H9 (cell line): ENCODE results near the gene CEP131. TPM values are rescaled to one million over a fixed set of nuclear protein-coding genes. Genes with fewer than 3 reads are reported as not detected.

Source experiments
- DNase-seq: peaks from one replicate; pipeline ENCODE4 v3.0.0-alpha.2; 2017
- H2AFZ ChIP-seq: one replicate; pipeline ENCODE4 v1.6.1; 2013; ENCODE audit warnings: mild to moderate bottlenecking, low read length, control low read depth, moderate library complexity
- H2AK5ac ChIP-seq: 2 replicates; pipeline ENCODE4 v1.6.1; 2013; ENCODE audit warnings: low read length, control low read depth, mixed read lengths; ENCODE audit not compliant: insufficient read length
- H2BK120ac ChIP-seq: one replicate; pipeline ENCODE4 v1.6.1; 2013; ENCODE audit warnings: low read depth, mild to moderate bottlenecking, low read length, control low read depth, inconsistent platforms; ENCODE audit not compliant: poor library complexity, severe bottlenecking
- H2BK12ac ChIP-seq: 2 replicates; pipeline ENCODE4 v1.6.1; 2013; ENCODE audit warnings: low read length, control low read depth, mixed read lengths, low read depth; ENCODE audit not compliant: insufficient read length
- H2BK15ac ChIP-seq: 2 replicates; pipeline ENCODE4 v1.6.1; 2013; ENCODE audit warnings: low read depth, low read length, control low read depth
- H2BK20ac ChIP-seq: one replicate; pipeline ENCODE4 v1.6.1; 2013; ENCODE audit warnings: low read depth, mild to moderate bottlenecking, low read length, control low read depth, inconsistent platforms; ENCODE audit not compliant: poor library complexity, severe bottlenecking
- H2BK5ac ChIP-seq: 2 replicates; pipeline ENCODE4 v1.6.1; 2013; ENCODE audit warnings: low read length, control low read depth, mixed read lengths; ENCODE audit not compliant: insufficient read length
- H3K14ac ChIP-seq: 2 replicates; pipeline ENCODE4 v1.6.1; 2013; ENCODE audit warnings: low read length, control low read depth; ENCODE audit not compliant: insufficient read depth
- H3K18ac ChIP-seq: 2 replicates; pipeline ENCODE4 v1.6.1; 2013; ENCODE audit warnings: low read depth, mild to moderate bottlenecking, mixed read lengths, low read length, control low read depth; ENCODE audit not compliant: insufficient read length
- H3K23ac ChIP-seq: 2 replicates; pipeline ENCODE4 v1.6.1; 2013; ENCODE audit warnings: low read length, control low read depth, mixed read lengths, low read depth; ENCODE audit not compliant: insufficient read length
- H3K23me2 ChIP-seq: 2 replicates; pipeline ENCODE4 v1.6.1; 2013; ENCODE audit warnings: low read depth, mild to moderate bottlenecking, mixed read lengths, low read length, control low read depth; ENCODE audit not compliant: insufficient read length, poor library complexity, severe bottlenecking
- H3K27ac ChIP-seq: 2 replicates; pipeline ENCODE4 v1.5.1; 2013; ENCODE audit warnings: low read length, control low read depth, mixed read lengths, low read depth; ENCODE audit not compliant: insufficient read length
- H3K27me3 ChIP-seq: 2 replicates; pipeline ENCODE4 v1.6.1; 2013; ENCODE audit warnings: low read length, control low read depth, inconsistent platforms; ENCODE audit not compliant: insufficient read depth
- H3K4ac ChIP-seq: 2 replicates; pipeline ENCODE4 v1.6.1; 2013; ENCODE audit warnings: low read depth, mild to moderate bottlenecking, control low read depth, inconsistent platforms, low read length, moderate library complexity
- H3K4me1 ChIP-seq: 2 replicates; pipeline ENCODE4 v1.6.1; 2013; ENCODE audit warnings: low read length, control low read depth, inconsistent platforms; ENCODE audit not compliant: insufficient read depth
- H3K4me2 ChIP-seq: 2 replicates; pipeline ENCODE4 v1.6.1; 2013; ENCODE audit warnings: low read length, control low read depth, mixed read lengths; ENCODE audit not compliant: insufficient read length, insufficient read depth
- H3K56ac ChIP-seq: 2 replicates; pipeline ENCODE4 v1.6.1; 2013; ENCODE audit warnings: low read depth, mild to moderate bottlenecking, mixed read lengths, low read length, control low read depth; ENCODE audit not compliant: insufficient read length
- H3K79me1 ChIP-seq: 2 replicates; pipeline ENCODE4 v1.6.1; 2013; ENCODE audit warnings: low read depth, mild to moderate bottlenecking, moderate library complexity, low read length, control low read depth, inconsistent platforms; ENCODE audit not compliant: insufficient read depth, poor library complexity, severe bottlenecking
- H3K79me2 ChIP-seq: 2 replicates; pipeline ENCODE4 v1.6.1; 2013; ENCODE audit warnings: low read length, control low read depth, inconsistent platforms; ENCODE audit not compliant: insufficient read depth
- H3K9ac ChIP-seq: 2 replicates; pipeline ENCODE4 v1.6.1; 2013; ENCODE audit warnings: low read length, control low read depth, mixed read lengths; ENCODE audit not compliant: insufficient read length; ENCODE audit errors: extremely low read depth
- H3K9me3 ChIP-seq: one replicate; pipeline ENCODE4 v1.6.1; 2013; ENCODE audit warnings: low read depth, low read length, inconsistent platforms; ENCODE audit not compliant: control insufficient read depth
- H3T11ph ChIP-seq: one replicate; pipeline ENCODE4 v1.6.1; 2013; ENCODE audit warnings: mild to moderate bottlenecking, low read length, control low read depth, inconsistent platforms
- H4K20me1 ChIP-seq: one replicate; pipeline ENCODE4 v1.6.1; 2013; ENCODE audit not compliant: control insufficient read depth, insufficient read length, insufficient read depth
- H4K5ac ChIP-seq: 2 replicates; pipeline ENCODE4 v1.6.1; 2013; ENCODE audit warnings: low read depth, mild to moderate bottlenecking, mixed read lengths, low read length, control low read depth; ENCODE audit not compliant: insufficient read length
- H4K8ac ChIP-seq: replicated peaks from 2 replicates; pipeline ENCODE4 v1.6.1; 2013; ENCODE audit warnings: low read length, control low read depth, mixed read lengths, low read depth; ENCODE audit not compliant: insufficient read length
- H4K91ac ChIP-seq: 2 replicates; pipeline ENCODE4 v1.6.1; 2013; ENCODE audit warnings: low read depth, mild to moderate bottlenecking, moderate library complexity, mixed read lengths, low read length, control low read depth; ENCODE audit not compliant: insufficient read length
- H3K27ac Mint-ChIP-seq, 3 experiments: 2 replicates in 2 of 3; 3 replicates in 1 of 3; pipeline ENCODE4 v1.8.0; 2020 to 2021; ENCODE audit warnings: mixed read lengths in 3 of 3, mild to moderate bottlenecking in 1 of 3, moderate library complexity in 1 of 3
- H3K27me3 Mint-ChIP-seq: 2 replicates; pipeline ENCODE4 v1.8.0; 2021; ENCODE audit warnings: low read depth, mild to moderate bottlenecking, moderate library complexity, mixed read lengths
- H3K36me3 Mint-ChIP-seq, 3 experiments: 2 replicates in 2 of 3; 3 replicates in 1 of 3; pipeline ENCODE4 v1.8.0; 2020 to 2021; ENCODE audit warnings: low read depth in 3 of 3, mixed read lengths in 3 of 3; ENCODE audit not compliant: insufficient read depth in 1 of 3
- H3K4me1 Mint-ChIP-seq, 2 experiments: 2 replicates each; pipeline ENCODE4 v1.8.0; 2020; ENCODE audit warnings: mixed read lengths in 2 of 2
- H3K4me3 Mint-ChIP-seq, 2 experiments: 2 replicates in 1 of 2; 3 replicates in 1 of 2; pipeline ENCODE4 v1.8.0; 2020 to 2021; ENCODE audit warnings: mild to moderate bottlenecking in 2 of 2, mixed read lengths in 2 of 2, moderate library complexity in 1 of 2
- H3K9me3 Mint-ChIP-seq, 2 experiments: 2 replicates in 1 of 2; 3 replicates in 1 of 2; pipeline ENCODE4 v1.8.0; 2020; ENCODE audit warnings: mild to moderate bottlenecking in 2 of 2, mixed read lengths in 2 of 2, moderate library complexity in 1 of 2
- WGBS: extraction: QIAGEN DNeasy Blood & Tissue Kit; methylation state at CpG from one replicate; pipeline ENCODE4 v1.1.7; 2013; ENCODE audit warnings: missing lambda C conversion rate, low lambda C conversion rate, mixed read lengths; ENCODE audit not compliant: insufficient read length; ENCODE audit errors: extremely low coverage; 5-methylcytosine and 5-hydroxymethylcytosine counted together
- total RNA-seq: library from RNA; stranded (reverse); gene quantifications from 2 replicates; pipeline ENCODE4 v1.2.1, GENCODE V29; 2021
- TF ChIP-seq, protein P1 (sequence below): fragments of 200-600 bp; sonication (generic); conservative IDR thresholded peaks from 3 replicates; pipeline ENCODE4 v1.8.0; 2021; ENCODE audit warnings: antibody characterized with exemption, mild to moderate bottlenecking

CEP131 gene
- total RNA-seq, 1 experiment from 2014 or later: 16.3 TPM

DNA sequence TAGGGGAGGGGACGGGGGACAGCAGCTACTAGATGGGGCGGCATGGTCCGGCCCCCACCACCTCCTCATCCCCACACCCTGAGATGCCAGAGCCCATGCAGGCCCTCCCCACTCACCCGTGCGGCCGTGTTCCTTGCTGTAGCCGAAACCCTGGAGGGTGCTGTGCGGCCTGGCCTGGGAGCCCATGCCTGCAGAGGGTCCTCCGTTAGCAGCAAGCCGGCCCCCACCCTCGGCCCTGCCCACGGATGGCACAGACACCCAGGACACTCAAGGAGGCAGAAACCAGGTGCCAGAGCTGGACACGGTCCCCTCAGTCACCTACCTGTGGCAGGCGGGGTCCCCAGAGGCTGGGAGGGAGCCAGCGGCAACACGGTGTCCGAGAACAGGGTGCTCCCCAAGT is 10.6 kb upstream of the CEP131 start:
- H3K4me1 Mint-ChIP-seq: peaks cover 6 to 7% of the 10 kb centered on the region in 2 experiments

More for the DNA sequence above, 10.6 kb upstream of the CEP131 start:
- Histone ChIP-seq H3K4me2 (no peak overlapping the region), H2BK120ac (no peak overlapping the region), H2BK20ac (no peak overlapping the region), H4K8ac (no peak overlapping the region), H2AK5ac (no peak overlapping the region), H3K23me2 (peaks cover 3% of the 10 kb centered on the region), H3T11ph (no peak overlapping the region), H4K5ac (no peak overlapping the region), H3K27ac (no peak overlapping the region), H3K9ac (no peak overlapping the region), H2BK15ac (no peak overlapping the region), H3K9me3 (no peaks in the 10 kb centered on the region), H3K4ac (no peak overlapping the region), H2BK5ac (no peak overlapping the region), H3K56ac (no peak overlapping the region), H3K14ac (no peak overlapping the region), H4K20me1 (peaks cover 1% of the 10 kb centered on the region), H2AFZ (no peak overlapping the region), H3K79me1 (no peaks in the 10 kb centered on the region), H2BK12ac (no peak overlapping the region), H3K27me3 (no peaks in the 10 kb centered on the region), H3K79me2 (peaks cover 4% of the 10 kb centered on the region), H4K91ac (no peak overlapping the region), H3K4me1 (no peaks in the 10 kb centered on the region), H3K23ac (no peak overlapping the region), H3K18ac (no peak overlapping the region)
- WGBS: no CpG with 5 or more reads among the region's 17 CpGs
- H3K9me3 Mint-ChIP-seq: no peaks in the 10 kb centered on the region; a peak in 1 of 5 replicates
- H3K27ac Mint-ChIP-seq: no peak overlapping the region
- H3K4me3 Mint-ChIP-seq: no peak overlapping the region
- peaks cover 11 to 16% (median 14%) of the 10 kb centered on the region in 3 experiments for H3K36me3 Mint-ChIP-seq
- TF ChIP-seq, protein P1, sequence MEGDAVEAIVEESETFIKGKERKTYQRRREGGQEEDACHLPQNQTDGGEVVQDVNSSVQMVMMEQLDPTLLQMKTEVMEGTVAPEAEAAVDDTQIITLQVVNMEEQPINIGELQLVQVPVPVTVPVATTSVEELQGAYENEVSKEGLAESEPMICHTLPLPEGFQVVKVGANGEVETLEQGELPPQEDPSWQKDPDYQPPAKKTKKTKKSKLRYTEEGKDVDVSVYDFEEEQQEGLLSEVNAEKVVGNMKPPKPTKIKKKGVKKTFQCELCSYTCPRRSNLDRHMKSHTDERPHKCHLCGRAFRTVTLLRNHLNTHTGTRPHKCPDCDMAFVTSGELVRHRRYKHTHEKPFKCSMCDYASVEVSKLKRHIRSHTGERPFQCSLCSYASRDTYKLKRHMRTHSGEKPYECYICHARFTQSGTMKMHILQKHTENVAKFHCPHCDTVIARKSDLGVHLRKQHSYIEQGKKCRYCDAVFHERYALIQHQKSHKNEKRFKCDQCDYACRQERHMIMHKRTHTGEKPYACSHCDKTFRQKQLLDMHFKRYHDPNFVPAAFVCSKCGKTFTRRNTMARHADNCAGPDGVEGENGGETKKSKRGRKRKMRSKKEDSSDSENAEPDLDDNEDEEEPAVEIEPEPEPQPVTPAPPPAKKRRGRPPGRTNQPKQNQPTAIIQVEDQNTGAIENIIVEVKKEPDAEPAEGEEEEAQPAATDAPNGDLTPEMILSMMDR: no peak
- H3K27me3 Mint-ChIP-seq: no peaks in the 10 kb centered on the region
- DNase-seq: no peak
